Panc1 (cell line): ENCODE measurements around the gene ZBTB7C. TPM values are rescaled to one million over a fixed set of nuclear protein-coding genes. Genes with fewer than 3 reads are reported as not detected.

Source experiments
- ATAC-seq: fragments of 200-7000 bp; cut with Tn5 transposase; 2 replicates; pipeline ENCODE4 v1.9.1; 2020; ENCODE audit warnings: mild to moderate bottlenecking, moderate library complexity
- BruUV-seq: library from RNA; stranded (reverse); fragments of 400-500 nt; replicated peaks from 2 replicates; lab custom pipeline; 2021; lab: Mats Ljungman, UMichigan
- CTCF ChIA-PET: fragments of 300-600 bp; sonication (Branson Sonifier 250); formaldehyde crosslinking; loops from one replicate; lab custom pipeline; 2022; ENCODE audit warnings: antibody characterized with exemption; lab: Charles Lee
- POLR2A ChIA-PET: fragments of 300-600 bp; sonication (Branson Sonifier 250); formaldehyde crosslinking; loops from one replicate; lab custom pipeline; 2022; ENCODE audit warnings: antibody characterized with exemption; lab: Charles Lee
- DNase-seq: peaks from one replicate; pipeline ENCODE4 v3.0.0-alpha.2; 2010; ENCODE audit warnings: low read depth, low spot score
- H3K27ac ChIP-seq: 2 replicates; pipeline ENCODE4 v1.5.1; 2011; ENCODE audit warnings: mild to moderate bottlenecking, low read length, inconsistent platforms
- H3K27me3 ChIP-seq: fragments of 200-500 bp; sonication (Bioruptor generic); 2 replicates; pipeline ENCODE4 v1.6.0; 2014; ENCODE audit warnings: low read length, inconsistent platforms; ENCODE audit not compliant: control insufficient read depth, insufficient read depth
- H3K36me3 ChIP-seq: fragments of 200-500 bp; sonication (Bioruptor generic); 2 replicates; pipeline ENCODE4 v1.5.1; 2014; ENCODE audit warnings: inconsistent platforms, mild to moderate bottlenecking, low read length, moderate library complexity; ENCODE audit not compliant: control insufficient read depth, insufficient read depth
- H3K4me1 ChIP-seq: 2 replicates; pipeline ENCODE4 v1.5.1; 2011; ENCODE audit warnings: inconsistent platforms, mild to moderate bottlenecking, low read length, moderate library complexity; ENCODE audit not compliant: control insufficient read depth, insufficient read depth
- H3K4me3 ChIP-seq, 2 experiments: 2 replicates each; pipeline ENCODE4 v1.5.1; 2011 to 2012; ENCODE audit warnings: low read depth in 2 of 2, low read length in 2 of 2, mild to moderate bottlenecking in 2 of 2, inconsistent platforms in 1 of 2, moderate library complexity in 1 of 2
- H3K9me3 ChIP-seq: fragments of 200-500 bp; sonication (Bioruptor generic); 2 replicates; pipeline ENCODE4 v1.5.1; 2014; ENCODE audit warnings: low read depth, mild to moderate bottlenecking, inconsistent platforms, low read length, moderate library complexity; ENCODE audit not compliant: control insufficient read depth, insufficient read depth
- CTCF ChIP-seq: fragments of 450-650 bp; IDR thresholded peaks from 2 replicates; pipeline ENCODE4 v1.5.1; 2017; ENCODE audit warnings: mild to moderate bottlenecking
- POLR2AphosphoS5 ChIP-seq: IDR thresholded peaks from 2 replicates; pipeline ENCODE4 v1.6.1; 2012; ENCODE audit warnings: mild to moderate bottlenecking, low read depth, low read length, moderate library complexity
- REST ChIP-seq, 2 experiments: IDR thresholded peaks; 2 replicates each; pipeline ENCODE4 v1.6.1; 2011 to 2012; ENCODE audit warnings: low read depth in 2 of 2, control low read depth in 1 of 2, low read length in 1 of 2, mild to moderate bottlenecking in 1 of 2, moderate library complexity in 1 of 2; ENCODE audit not compliant: insufficient read depth in 1 of 2
- SIN3A ChIP-seq: IDR thresholded peaks from 2 replicates; pipeline ENCODE4 v1.6.1; 2012; ENCODE audit warnings: low read depth, mild to moderate bottlenecking, low read length, moderate library complexity, borderline replicate concordance; ENCODE audit not compliant: insufficient read depth
- TCF7L2 ChIP-seq: IDR thresholded peaks from 2 replicates; pipeline ENCODE4 v1.6.1; 2011; ENCODE audit warnings: mild to moderate bottlenecking, low read depth, low read length, inconsistent platforms
- in situ Hi-C: cut with HindIII; loops from 2 replicates; pipeline ENCODE4 v1.10.0; 2016; ENCODE audit warnings: low sequenced_read_pairs, low pct_unique_long_range_greater_than_20kb
- intact Hi-C: fragments of 100-400 bp; cut with micrococcal nuclease; formaldehyde crosslinking; loops from one replicate; pipeline ENCODE4 v1.10.0; 2022; ENCODE audit not compliant: unreplicated experiment
- total RNA-seq: library from RNA; stranded (reverse); gene quantifications from one replicate; pipeline ENCODE4 v1.2.1, GENCODE V29; 2021; ENCODE audit not compliant: unreplicated experiment

ZBTB7C gene
- total RNA-seq, 1 experiment from 2014 or later, result 0.03 TPM

- Histone ChIP-seq H3K4me1 (no peaks in the 10 kb centered on the region), H3K27me3 (no peaks in the 10 kb centered on the region), H3K36me3 (no peaks in the 10 kb centered on the region), H3K4me3 (no peak overlapping the region), H3K9me3 (no peaks in the 10 kb centered on the region), H3K27ac (no peak overlapping the region)
- POLR2A ChIA-PET, result no interaction called here
- ATAC-seq (no peak), DNase-seq (no peak)
- in situ Hi-C loops (no loop called here), intact Hi-C loops (no loop called here)
- TF ChIP-seq TCF7L2, result no peak
- TF ChIP-seq POLR2AphosphoS5, result no peak
- no peak for TF ChIP-seq REST (IDR thresholded peaks at IDR 0.05; ENCODE audit: insufficient read depth in 1 of 2, low read depth in 2 of 2, low read length in 1 of 2)
- no TSS peak for BruUV-seq
- CTCF ChIA-PET, result no interaction called here
These were observed 164.7 kb downstream of the ZBTB7C start for GRCh38 chr18:48244530-48244929.

GRCh38 chr18:48238636-48239035, 170.5 kb downstream of the ZBTB7C start:
- no peaks in the 10 kb centered on the region for H3K27me3 ChIP-seq
- H3K9me3 ChIP-seq, result no peaks in the 10 kb centered on the region
- no peak overlapping the region for H3K4me3 ChIP-seq
- TF ChIP-seq SIN3A (no peak), POLR2AphosphoS5 (no peak), REST (IDR thresholded peaks at IDR 0.05; ENCODE audit: insufficient read depth in 1 of 2, low read depth in 2 of 2, low read length in 1 of 2) (no peak), TCF7L2 (no peak), CTCF (no peak)
- no peak overlapping the region for H3K27ac ChIP-seq
- DNase-seq (no peak), ATAC-seq (no peak)
- no peaks in the 10 kb centered on the region for H3K4me1 ChIP-seq
- ChIA-PET POLR2A (no interaction called here), CTCF (no interaction called here)
- intact Hi-C loops, result no loop called here
- BruUV-seq, result no TSS peak
- in situ Hi-C loops, result no loop called here
- no peaks in the 10 kb centered on the region; the same call in 1 of the 2 replicates for H3K36me3 ChIP-seq
